OCI-M1 (cell line): ENCODE data around the gene CLEC4G.
A peak's percentile ranks its signal among the peaks of the same experiment; 100 is the strongest.

Experiments
- DNase-seq: peaks from one replicate; lab custom pipeline; 2025; lab: John Stamatoyannopoulos, UW

The CLEC4G gene

GRCh38 chr19:7729211-7729610 is 2.7 kb downstream of the CLEC4G start:
- no peak for DNase-seq

- no peak for DNase-seq
Observed at GRCh38 chr19:7725791-7726190, 6.1 kb downstream of the CLEC4G start.

- DNase-seq: no peak
Observed at GRCh38 chr19:7722231-7722651, 9.7 kb downstream of the CLEC4G start.

- DNase-seq: no peak
Observed at GRCh38 chr19:7720351-7720750, 11.6 kb downstream of the CLEC4G start.

GRCh38 chr19:7718668-7719067 is 13.2 kb downstream of the CLEC4G start:
- DNase-seq: no peak

GRCh38 chr19:7716762-7717161 is 15.1 kb downstream of the CLEC4G start:
- no peak for DNase-seq

- no peak for DNase-seq
Observed at GRCh38 chr19:7715671-7716070, 16.2 kb downstream of the CLEC4G start.

GRCh38 chr19:7710616-7711015 is 21.3 kb downstream of the CLEC4G start:
- DNase-seq: no peak

GRCh38 chr19:7709932-7710460 is 21.9 kb downstream of the CLEC4G start:
- no peak for DNase-seq

GRCh38 chr19:7706955-7707456 is 24.9 kb downstream of the CLEC4G start:
- DNase-seq: no peak

- no peak for DNase-seq
Observed at GRCh38 chr19:7706188-7706954, 25.5 kb downstream of the CLEC4G start.

GRCh38 chr19:7705387-7706187 is 26.3 kb downstream of the CLEC4G start:
- no peak for DNase-seq

- DNase-seq: no peak
Observed at GRCh38 chr19:7704280-7705060, 27.4 kb downstream of the CLEC4G start.

- no peak for DNase-seq
Observed at GRCh38 chr19:7703332-7703731, 28.6 kb downstream of the CLEC4G start.

- no peak for DNase-seq
Observed at GRCh38 chr19:7701654-7702457, 30.1 kb downstream of the CLEC4G start, which contains the start of gene FCER2. FCER2 (minus strand) TSS chr19:7702131; CDS start chr19:7699760, 2,371 bp downstream.

- no peak for DNase-seq
Observed at GRCh38 chr19:7701049-7701653, 30.8 kb downstream of the CLEC4G start.

- DNase-seq: peak; percentile 72
Observed at GRCh38 chr19:7699417-7700401, 32.2 kb downstream of the CLEC4G start.

- no peak for DNase-seq
Observed at GRCh38 chr19:7699003-7699402, 32.9 kb downstream of the CLEC4G start.

GRCh38 chr19:7698583-7698982 is 33.3 kb downstream of the CLEC4G start:
- DNase-seq: no peak
